Nephron (organoid): ENCODE measurements around the gene NOTCH3.
A peak's percentile ranks its signal among the peaks of the same experiment; 100 is the strongest.

ENCODE experiments used
- H3K27ac Mint-ChIP-seq, 3 experiments: 2 replicates each; pipeline ENCODE4 v1.8.0; 2020; ENCODE audit warnings: mixed read lengths in 3 of 3, mild to moderate bottlenecking in 2 of 3, moderate library complexity in 1 of 3
- H3K27me3 Mint-ChIP-seq: 2 replicates; pipeline ENCODE4 v1.8.0; 2021; ENCODE audit warnings: low read depth, mild to moderate bottlenecking, moderate library complexity, mixed read lengths
- H3K36me3 Mint-ChIP-seq: 2 replicates; pipeline ENCODE4 v1.8.0; 2020; ENCODE audit warnings: low read depth, mixed read lengths
- H3K4me1 Mint-ChIP-seq: 2 replicates; pipeline ENCODE4 v1.8.0; 2020; ENCODE audit warnings: mixed read lengths
- H3K4me3 Mint-ChIP-seq, 3 experiments: 2 replicates each; pipeline ENCODE4 v1.8.0; 2020; ENCODE audit warnings: mild to moderate bottlenecking in 3 of 3, mixed read lengths in 3 of 3, moderate library complexity in 2 of 3
- H3K9me3 Mint-ChIP-seq: 2 replicates; pipeline ENCODE4 v1.8.0; 2020; ENCODE audit warnings: mixed read lengths
- TF ChIP-seq, protein P1 (sequence below), 3 experiments: fragments of 200-600 bp; sonication (generic); IDR thresholded peaks; one replicate each; pipeline ENCODE4 v1.5.0; 2021; ENCODE audit warnings: antibody characterized with exemption in 3 of 3; ENCODE audit not compliant: unreplicated experiment in 3 of 3

NOTCH3 gene

DNA sequence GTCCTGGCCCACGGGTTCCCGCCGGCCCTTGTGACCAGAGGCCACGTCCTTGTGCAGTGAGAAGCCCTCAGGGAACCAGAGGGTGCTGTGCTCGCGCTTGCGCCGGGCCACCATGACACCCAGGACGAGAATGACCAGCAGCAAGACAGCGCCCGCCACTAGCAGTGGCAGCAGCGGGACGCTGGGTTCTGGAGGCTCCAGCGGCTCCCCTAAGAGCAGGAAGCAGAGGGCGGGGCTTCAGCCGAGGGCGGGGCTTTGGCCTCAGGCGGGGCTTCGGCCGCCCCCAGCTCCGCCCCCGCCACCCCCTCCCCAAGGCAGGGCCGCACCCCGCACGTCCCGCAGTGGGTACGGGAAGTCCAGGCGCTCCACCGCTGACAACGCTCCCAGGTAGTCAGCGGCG is 30.4 kb downstream of the NOTCH3 start:
- Mint-ChIP-seq H3K4me3 (no peak overlapping the region), H3K9me3 (no peaks in the 10 kb centered on the region), H3K4me1 (no peaks in the 10 kb centered on the region), H3K36me3 (peaks cover 79% of the 10 kb centered on the region), H3K27ac (no peak overlapping the region), H3K27me3 (no peaks in the 10 kb centered on the region)
- TF ChIP-seq, protein P1, sequence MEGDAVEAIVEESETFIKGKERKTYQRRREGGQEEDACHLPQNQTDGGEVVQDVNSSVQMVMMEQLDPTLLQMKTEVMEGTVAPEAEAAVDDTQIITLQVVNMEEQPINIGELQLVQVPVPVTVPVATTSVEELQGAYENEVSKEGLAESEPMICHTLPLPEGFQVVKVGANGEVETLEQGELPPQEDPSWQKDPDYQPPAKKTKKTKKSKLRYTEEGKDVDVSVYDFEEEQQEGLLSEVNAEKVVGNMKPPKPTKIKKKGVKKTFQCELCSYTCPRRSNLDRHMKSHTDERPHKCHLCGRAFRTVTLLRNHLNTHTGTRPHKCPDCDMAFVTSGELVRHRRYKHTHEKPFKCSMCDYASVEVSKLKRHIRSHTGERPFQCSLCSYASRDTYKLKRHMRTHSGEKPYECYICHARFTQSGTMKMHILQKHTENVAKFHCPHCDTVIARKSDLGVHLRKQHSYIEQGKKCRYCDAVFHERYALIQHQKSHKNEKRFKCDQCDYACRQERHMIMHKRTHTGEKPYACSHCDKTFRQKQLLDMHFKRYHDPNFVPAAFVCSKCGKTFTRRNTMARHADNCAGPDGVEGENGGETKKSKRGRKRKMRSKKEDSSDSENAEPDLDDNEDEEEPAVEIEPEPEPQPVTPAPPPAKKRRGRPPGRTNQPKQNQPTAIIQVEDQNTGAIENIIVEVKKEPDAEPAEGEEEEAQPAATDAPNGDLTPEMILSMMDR (IDR thresholded peaks at IDR 0.05; ENCODE audit: unreplicated experiment in 3 of 3) = no peak

DNA sequence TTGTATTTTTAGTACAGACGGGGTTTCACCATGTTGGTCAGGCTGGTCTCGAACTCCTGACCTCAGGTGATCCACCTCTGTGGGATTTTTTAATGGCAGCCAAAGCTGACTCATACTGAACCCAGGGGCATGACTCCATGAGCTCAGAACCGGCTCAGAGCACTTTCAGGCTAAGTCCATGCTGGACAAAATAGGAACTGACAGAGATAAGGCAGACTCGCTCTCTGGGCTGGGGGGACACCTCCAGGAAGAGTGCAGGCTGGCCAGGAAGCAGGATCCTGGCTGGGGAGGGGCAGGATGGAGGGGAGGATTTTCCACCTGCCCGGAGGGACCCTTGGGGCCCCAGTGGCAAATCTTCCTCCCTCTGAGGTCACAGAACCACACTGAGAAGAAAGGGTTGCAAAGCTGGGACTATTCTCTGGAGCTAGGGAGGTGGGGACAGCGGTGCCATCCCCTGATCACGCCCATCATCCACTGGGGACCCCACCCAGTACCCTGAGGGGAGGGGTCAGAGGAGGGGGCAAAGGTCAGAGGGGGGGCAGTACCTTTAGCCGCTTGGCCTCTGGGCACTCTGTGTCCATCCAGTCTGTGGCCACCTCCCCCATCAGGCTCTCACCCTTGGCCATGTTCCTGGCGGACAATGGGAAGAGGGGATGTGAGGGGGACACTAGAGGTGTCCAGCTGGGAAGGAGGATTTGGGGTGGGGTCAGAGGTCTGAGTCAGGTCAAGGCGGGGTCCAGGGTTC is 31.1 kb downstream of the NOTCH3 start:
- peaks cover 79% of the 10 kb centered on the region for H3K36me3 Mint-ChIP-seq
- no peaks in the 10 kb centered on the region for H3K9me3 Mint-ChIP-seq

DNA sequence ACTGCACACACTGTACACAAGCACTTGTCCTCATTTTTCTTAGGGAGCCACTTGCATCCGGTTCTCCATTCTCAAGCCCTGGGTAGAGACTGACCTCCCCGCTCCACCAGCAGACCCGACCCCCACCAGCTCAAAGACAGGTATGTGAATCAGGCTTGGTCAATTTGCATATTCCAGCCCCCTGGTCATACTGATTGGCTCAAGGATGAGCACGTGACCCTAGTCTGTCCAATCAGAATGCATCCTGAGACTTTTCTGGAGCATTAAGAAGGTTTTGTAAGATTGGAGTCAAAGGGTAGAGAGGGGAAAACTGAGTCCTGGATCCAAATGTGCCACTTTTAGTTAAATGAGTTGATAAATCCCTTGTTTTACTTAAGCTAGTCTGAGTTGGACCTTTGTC is 34.1 kb downstream of the NOTCH3 start:
- Mint-ChIP-seq H3K27ac (no peak overlapping the region), H3K4me3 (no peak overlapping the region), H3K9me3 (no peaks in the 10 kb centered on the region), H3K36me3 (peaks cover 87% of the 10 kb centered on the region), H3K4me1 (no peaks in the 10 kb centered on the region), H3K27me3 (no peaks in the 10 kb centered on the region)
- TF ChIP-seq, protein P1 (IDR thresholded peaks at IDR 0.05; ENCODE audit: unreplicated experiment in 3 of 3) = no peak

More for the DNA sequence above, 31.1 kb downstream of the NOTCH3 start:
- TF ChIP-seq, protein P1 (IDR thresholded peaks at IDR 0.05; ENCODE audit: unreplicated experiment in 3 of 3) = no peak
- Mint-ChIP-seq H3K4me3 (no peak overlapping the region), H3K4me1 (no peaks in the 10 kb centered on the region), H3K27ac (no peak overlapping the region), H3K27me3 (no peaks in the 10 kb centered on the region)

DNA sequence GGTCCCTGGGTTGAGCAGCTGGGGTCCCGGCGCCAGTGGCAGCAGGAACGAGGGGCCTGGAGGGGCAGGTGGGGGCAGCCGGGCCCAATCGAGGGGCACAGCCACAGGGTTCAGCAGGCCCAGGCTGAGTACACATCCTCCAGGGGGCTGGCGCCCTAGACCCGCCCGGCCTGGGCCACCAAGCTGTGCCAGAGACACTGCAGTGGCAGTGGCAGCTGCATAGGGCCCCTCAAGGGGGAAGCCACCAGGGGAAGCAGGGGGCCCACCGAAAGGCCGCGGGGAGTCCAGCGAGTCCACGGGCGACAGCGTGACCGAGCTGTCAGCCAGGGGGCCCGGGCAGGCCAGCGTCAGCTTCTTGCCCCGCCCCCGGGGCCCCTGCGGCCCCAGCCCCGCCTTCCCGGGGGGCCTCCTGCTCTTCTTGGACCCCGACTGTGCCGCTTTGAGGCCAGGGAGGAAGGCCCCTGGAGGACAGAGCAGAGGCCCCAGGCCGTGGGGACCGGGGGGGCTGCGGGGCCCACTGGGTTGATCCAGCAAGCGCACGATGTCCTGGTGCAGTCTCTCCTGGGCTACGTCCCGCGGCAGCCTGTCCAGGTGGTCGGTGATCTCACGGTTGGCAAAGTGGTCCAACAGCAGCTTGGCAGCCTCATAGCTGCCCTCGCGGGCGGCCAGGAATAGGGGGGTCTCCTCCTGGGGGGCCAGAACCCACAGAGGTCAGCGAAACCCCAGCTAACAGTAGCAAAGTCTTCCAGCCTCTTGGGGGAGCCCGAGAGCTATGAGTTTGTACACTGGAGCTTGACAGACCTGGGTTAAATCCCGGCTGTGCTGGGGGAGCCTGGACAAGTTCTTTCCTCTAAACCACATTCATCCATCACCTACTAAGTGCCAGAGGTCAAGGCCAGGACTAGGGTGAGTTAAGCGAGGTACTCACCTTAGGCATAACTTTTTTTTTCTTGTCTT is 39.5 kb downstream of the NOTCH3 start:
- Mint-ChIP-seq H3K36me3 (peaks cover 70% of the 10 kb centered on the region), H3K4me3 (no peak overlapping the region), H3K27me3 (no peaks in the 10 kb centered on the region), H3K27ac (no peak overlapping the region), H3K9me3 (no peaks in the 10 kb centered on the region), H3K4me1 (peaks cover 4% of the 10 kb centered on the region)
- TF ChIP-seq, protein P1 (IDR thresholded peaks at IDR 0.05; ENCODE audit: unreplicated experiment in 3 of 3) = peak in 2 of 3 experiments; percentile 35 to 40

DNA sequence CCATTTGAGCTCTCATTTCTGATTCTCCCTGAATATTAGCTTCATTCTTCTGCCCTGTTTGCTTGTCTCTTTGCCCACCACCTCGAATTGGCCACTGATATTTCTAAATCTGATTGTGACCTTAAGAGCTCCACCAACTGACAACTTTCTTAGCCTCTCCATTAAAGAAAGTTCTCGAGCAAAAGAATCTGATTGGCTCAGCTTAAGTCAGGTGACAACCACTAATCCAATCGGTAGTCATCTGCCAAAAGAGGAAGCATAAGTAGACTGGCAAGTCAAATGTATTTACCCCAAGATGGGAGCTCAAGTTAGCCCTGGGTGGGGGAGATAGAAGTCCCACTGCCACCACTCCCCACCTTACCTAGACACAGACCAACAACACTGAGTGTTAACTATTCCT is 41.5 kb downstream of the NOTCH3 start:
- Mint-ChIP-seq H3K27me3 (no peaks in the 10 kb centered on the region), H3K27ac (no peak overlapping the region)
- TF ChIP-seq, protein P1 (IDR thresholded peaks at IDR 0.05; ENCODE audit: unreplicated experiment in 3 of 3) = no peak

More for the DNA sequence above, 41.5 kb downstream of the NOTCH3 start:
- peaks cover 4% of the 10 kb centered on the region for H3K4me1 Mint-ChIP-seq
- H3K4me3 Mint-ChIP-seq = no peak overlapping the region
- H3K9me3 Mint-ChIP-seq = no peaks in the 10 kb centered on the region
- peaks cover 50% of the 10 kb centered on the region for H3K36me3 Mint-ChIP-seq
